OCI-LY7 (cell line): ENCODE data around the gene ACOT9. TPM values are rescaled to one million over a fixed set of nuclear protein-coding genes. Genes with fewer than 3 reads are reported as not detected.

Source experiments
- BruUV-seq: library from RNA; stranded (reverse); fragments of 400-500 nt; replicated peaks from 2 replicates; lab custom pipeline; 2021; lab: Mats Ljungman, UMichigan
- CTCF ChIA-PET: fragments of 300-600 bp; sonication (Branson Sonifier 250); formaldehyde crosslinking; loops from one replicate; lab custom pipeline; 2022; ENCODE audit warnings: antibody characterized with exemption; ENCODE audit not compliant: unreplicated experiment; lab: Charles Lee
- POLR2A ChIA-PET: fragments of 300-600 bp; sonication (Branson Sonifier 250); formaldehyde crosslinking; loops from one replicate; lab custom pipeline; 2022; ENCODE audit warnings: antibody characterized with exemption; lab: Charles Lee
- DNase-seq: peaks from one replicate; pipeline ENCODE4 v3.0.0-alpha.2; 2015; ENCODE audit warnings: low spot score
- H2AFZ ChIP-seq: fragments of 200-600 bp; sonication (generic), shearing (Covaris generic); 2 replicates; pipeline ENCODE4 v1.6.1; 2014; ENCODE audit warnings: mild to moderate bottlenecking, antibody characterized with exemption, low read length, moderate library complexity
- H3K27ac ChIP-seq: fragments of 200-600 bp; sonication (generic); 2 replicates; pipeline ENCODE4 v1.5.1; 2014; ENCODE audit warnings: mixed run types, low read depth, mild to moderate bottlenecking, moderate library complexity, low read length, inconsistent platforms; ENCODE audit not compliant: poor library complexity, severe bottlenecking
- H3K36me3 ChIP-seq: fragments of 200-600 bp; sonication (generic); 2 replicates; pipeline ENCODE4 v1.6.1; 2014; ENCODE audit warnings: mild to moderate bottlenecking, antibody characterized with exemption, low read length, moderate library complexity, mixed read lengths; ENCODE audit not compliant: insufficient read depth
- H3K4me1 ChIP-seq: fragments of 200-600 bp; sonication (generic); 2 replicates; pipeline ENCODE4 v1.5.1; 2014; ENCODE audit warnings: mild to moderate bottlenecking, low read length; ENCODE audit not compliant: insufficient read depth, poor library complexity, severe bottlenecking
- H3K4me2 ChIP-seq: fragments of 200-600 bp; sonication (generic); 2 replicates; pipeline ENCODE4 v1.6.1; 2014; ENCODE audit warnings: mild to moderate bottlenecking, low read length
- H3K4me3 ChIP-seq: fragments of 200-600 bp; sonication (generic); 2 replicates; pipeline ENCODE4 v1.5.1; 2014; ENCODE audit warnings: mild to moderate bottlenecking, low read depth, low read length; ENCODE audit not compliant: poor library complexity, severe bottlenecking
- H3K79me2 ChIP-seq: fragments of 200-600 bp; sonication (generic); 2 replicates; pipeline ENCODE4 v1.6.1; 2016; ENCODE audit warnings: low read depth, mild to moderate bottlenecking, low read length, moderate library complexity, mixed read lengths; ENCODE audit not compliant: insufficient read depth
- H3K9me2 ChIP-seq: fragments of 200-600 bp; sonication (generic); 2 replicates; pipeline ENCODE4 v1.6.1; 2016; ENCODE audit warnings: mild to moderate bottlenecking, low read length, mixed read lengths; ENCODE audit not compliant: insufficient read depth
- H3K9me3 ChIP-seq: fragments of 200-600 bp; sonication (generic); 2 replicates; pipeline ENCODE4 v1.6.1; 2014; ENCODE audit warnings: mild to moderate bottlenecking, mixed run types, low read length, mixed read lengths
- H4K20me1 ChIP-seq: fragments of 200-600 bp; sonication (generic); 2 replicates; pipeline ENCODE4 v1.6.1; 2014; ENCODE audit warnings: mild to moderate bottlenecking, antibody characterized with exemption, low read length, moderate library complexity, mixed read lengths; ENCODE audit not compliant: insufficient read depth
- EZH2phosphoT487 ChIP-seq: fragments of 200-600 bp; sonication (generic); IDR thresholded peaks from 2 replicates; pipeline ENCODE4 v1.6.1; 2018; ENCODE audit warnings: low read depth, borderline replicate concordance, mild to moderate bottlenecking, mixed run types, antibody characterized with exemption, low read length, moderate library complexity, mixed read lengths
- intact Hi-C: fragments of 100-400 bp; cut with micrococcal nuclease; formaldehyde crosslinking; loops from one replicate; pipeline ENCODE4 v1.10.0; 2022; ENCODE audit not compliant: unreplicated experiment
- total RNA-seq, 2 experiments: library from RNA; depleted of rRNA in 1 of 2; stranded (reverse); fragments of >200 nt in 1 of 2; shearing (Covaris generic) in 1 of 2; gene quantifications; 2 replicates each; pipeline ENCODE4 v1.2.3, GENCODE V29; 2014 to 2022
- TF ChIP-seq, protein P1 (sequence below): fragments of 200-600 bp; sonication (generic); conservative IDR thresholded peaks from 2 replicates; pipeline ENCODE4 v1.5.1; 2014; ENCODE audit warnings: mild to moderate bottlenecking, antibody characterized with exemption, low read length, moderate library complexity, mixed read lengths

ACOT9 gene
- total RNA-seq, 2 experiments from 2014 or later = 1.9 to 10.6 TPM

DNA sequence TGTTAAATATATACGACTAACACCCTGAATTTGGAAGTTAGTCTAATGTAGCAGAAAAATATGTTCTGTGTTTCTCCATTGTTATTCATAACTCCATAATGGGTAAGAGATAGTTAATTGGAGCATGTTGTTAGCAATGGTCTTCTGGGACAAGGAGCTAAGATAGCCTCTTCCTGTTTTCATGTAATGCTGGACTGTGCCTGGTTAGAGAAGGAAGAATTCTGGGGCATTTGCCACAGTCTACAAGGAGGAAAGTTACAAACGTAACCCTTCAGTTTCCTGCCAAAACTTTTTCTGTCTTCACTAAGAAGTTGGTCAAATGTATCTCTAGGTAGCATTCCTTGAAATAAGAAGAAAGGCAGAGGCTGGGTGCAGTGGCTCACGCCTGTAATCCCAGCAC lies 70.0 kb downstream of the ACOT9 start:
- no peak for DNase-seq
- Histone ChIP-seq H3K9me2 (no peaks in the 10 kb centered on the region), H3K4me2 (no peak overlapping the region), H3K36me3 (peaks cover 61% of the 10 kb centered on the region), H3K27ac (no peak overlapping the region), H3K79me2 (peaks cover 30% of the 10 kb centered on the region), H3K9me3 (no peaks in the 10 kb centered on the region), H2AFZ (no peak overlapping the region), H3K4me3 (no peak overlapping the region), H4K20me1 (no peaks in the 10 kb centered on the region; the same call in 1 of the 2 replicates), H3K4me1 (no peaks in the 10 kb centered on the region)
- TF ChIP-seq, protein P1, sequence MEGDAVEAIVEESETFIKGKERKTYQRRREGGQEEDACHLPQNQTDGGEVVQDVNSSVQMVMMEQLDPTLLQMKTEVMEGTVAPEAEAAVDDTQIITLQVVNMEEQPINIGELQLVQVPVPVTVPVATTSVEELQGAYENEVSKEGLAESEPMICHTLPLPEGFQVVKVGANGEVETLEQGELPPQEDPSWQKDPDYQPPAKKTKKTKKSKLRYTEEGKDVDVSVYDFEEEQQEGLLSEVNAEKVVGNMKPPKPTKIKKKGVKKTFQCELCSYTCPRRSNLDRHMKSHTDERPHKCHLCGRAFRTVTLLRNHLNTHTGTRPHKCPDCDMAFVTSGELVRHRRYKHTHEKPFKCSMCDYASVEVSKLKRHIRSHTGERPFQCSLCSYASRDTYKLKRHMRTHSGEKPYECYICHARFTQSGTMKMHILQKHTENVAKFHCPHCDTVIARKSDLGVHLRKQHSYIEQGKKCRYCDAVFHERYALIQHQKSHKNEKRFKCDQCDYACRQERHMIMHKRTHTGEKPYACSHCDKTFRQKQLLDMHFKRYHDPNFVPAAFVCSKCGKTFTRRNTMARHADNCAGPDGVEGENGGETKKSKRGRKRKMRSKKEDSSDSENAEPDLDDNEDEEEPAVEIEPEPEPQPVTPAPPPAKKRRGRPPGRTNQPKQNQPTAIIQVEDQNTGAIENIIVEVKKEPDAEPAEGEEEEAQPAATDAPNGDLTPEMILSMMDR = no peak
- TF ChIP-seq EZH2phosphoT487 = no peak
- BruUV-seq = no TSS peak
- CTCF ChIA-PET = no interaction called here
- POLR2A ChIA-PET = interaction anchor here (0.6 kb wide), 1 partner anchor 243 kb away, joined by 3 read pairs; no protein-coding TSS in a partner anchor
- intact Hi-C loops = no loop called here

DNA sequence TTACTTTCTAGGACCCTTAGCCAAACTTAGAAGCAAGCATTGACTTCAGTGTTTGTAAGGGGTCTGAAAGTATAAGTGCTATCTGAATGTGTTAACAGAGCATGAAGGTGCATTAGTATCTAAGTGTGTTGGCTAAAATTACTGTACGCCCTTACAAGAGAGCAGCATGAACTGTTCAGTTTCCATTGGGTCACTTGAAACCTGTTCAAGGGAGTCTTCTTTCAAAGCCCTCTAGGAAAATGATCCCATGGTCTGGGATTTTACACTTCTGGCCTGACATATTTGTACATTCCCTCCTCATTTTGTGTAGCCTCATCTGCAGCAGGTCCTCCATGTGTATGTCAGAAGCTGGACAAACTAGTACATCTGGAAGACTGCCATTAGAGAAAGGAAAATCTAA lies 72.5 kb downstream of the ACOT9 start:
- Histone ChIP-seq H3K9me3 (no peaks in the 10 kb centered on the region), H3K36me3 (peaks cover 43% of the 10 kb centered on the region), H4K20me1 (no peaks in the 10 kb centered on the region; the same call in 1 of the 2 replicates), H3K9me2 (no peaks in the 10 kb centered on the region), H3K79me2 (peaks cover 34% of the 10 kb centered on the region), H3K4me3 (no peak overlapping the region), H3K4me2 (no peak overlapping the region), H2AFZ (no peak overlapping the region), H3K4me1 (peaks cover 7% of the 10 kb centered on the region), H3K27ac (no peak overlapping the region)
- BruUV-seq = no TSS peak
- TF ChIP-seq, protein P1 = no peak
- TF ChIP-seq EZH2phosphoT487 = no peak
- ChIA-PET CTCF (no interaction called here), POLR2A (no interaction called here)
- intact Hi-C loops = no loop called here
- no peak for DNase-seq

DNA sequence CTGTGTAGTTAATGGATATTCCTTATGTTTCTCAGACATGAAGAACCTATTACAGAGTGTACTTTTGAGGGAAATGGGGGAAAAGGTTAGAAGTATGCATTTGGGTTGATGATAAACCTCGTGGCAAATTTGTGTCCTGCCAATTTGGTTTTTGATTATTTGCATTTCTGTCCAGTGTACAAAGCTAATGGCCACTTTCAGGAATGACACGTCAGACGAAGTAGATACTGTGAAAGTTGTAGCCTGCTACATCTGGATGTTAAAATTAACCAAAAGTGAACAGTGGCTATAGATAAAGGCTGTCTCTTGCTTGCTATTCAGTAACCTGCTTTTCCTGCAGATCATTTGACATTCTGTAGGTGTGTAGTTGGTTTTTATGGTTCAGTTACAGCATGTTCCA lies 74.7 kb downstream of the ACOT9 start:
- ChIA-PET POLR2A (interaction anchor here (0.5 kb wide), 1 partner anchor 163 kb away, joined by 4 read pairs; no protein-coding TSS in a partner anchor), CTCF (no interaction called here)
- peak overlapping the region; percentile 76; the same call in 1 of the 2 replicates for H2AFZ ChIP-seq
- peaks cover 26% of the 10 kb centered on the region for H3K36me3 ChIP-seq
- H3K4me1 ChIP-seq = peaks cover 7% of the 10 kb centered on the region
- TF ChIP-seq EZH2phosphoT487 = no peak
- TF ChIP-seq, protein P1 = no peak
- H3K9me3 ChIP-seq = no peaks in the 10 kb centered on the region
- DNase-seq = no peak
- H3K9me2 ChIP-seq = no peaks in the 10 kb centered on the region
- H3K27ac ChIP-seq = peak overlapping the region; percentile 57
- peak overlapping the region; percentile 90 for H3K4me3 ChIP-seq
- intact Hi-C loops = no loop called here
- no TSS peak for BruUV-seq
- peaks cover 34% of the 10 kb centered on the region for H3K79me2 ChIP-seq
- H3K4me2 ChIP-seq = peak overlapping the region; percentile 71
- H4K20me1 ChIP-seq = no peaks in the 10 kb centered on the region; the same call in 1 of the 2 replicates
